PC-9 (cell line): ENCODE measurements around the gene PTCSC3. TPM values are rescaled to one million over a fixed set of nuclear protein-coding genes. Genes with fewer than 3 reads are reported as not detected.

Source experiments
- BruUV-seq: library from RNA; stranded (reverse); fragments of 400-500 nt; replicated peaks from 2 replicates; lab custom pipeline; 2021; lab: Mats Ljungman, UMichigan
- CTCF ChIA-PET: fragments of 300-600 bp; sonication (Branson Sonifier 250); formaldehyde crosslinking; loops from one replicate; lab custom pipeline; 2022; ENCODE audit warnings: antibody characterized with exemption; lab: Charles Lee
- POLR2A ChIA-PET: fragments of 300-600 bp; sonication (Branson Sonifier 250); formaldehyde crosslinking; loops from one replicate; lab custom pipeline; 2022; ENCODE audit warnings: antibody characterized with exemption; ENCODE audit not compliant: unreplicated experiment; lab: Charles Lee
- DNase-seq, 2 experiments: peaks; one replicate each; pipeline versions ENCODE4 v3.0.0 to v3.0.0-alpha.2; 2015 to 2022; ENCODE audit warnings: mixed read lengths in 1 of 2
- H2AFZ ChIP-seq: fragments of 200-600 bp; sonication (generic); 2 replicates; pipeline ENCODE4 v1.8.1; 2017; ENCODE audit warnings: antibody characterized with exemption
- H3F3A ChIP-seq: fragments of 200-600 bp; sonication (generic); 2 replicates; pipeline ENCODE4 v1.8.1; 2017; ENCODE audit warnings: antibody characterized with exemption, mild to moderate bottlenecking, low read depth; ENCODE audit not compliant: insufficient read depth
- H3K27ac ChIP-seq: fragments of 200-600 bp; sonication (generic); 2 replicates; pipeline ENCODE4 v1.6.1; 2016; ENCODE audit warnings: mixed run types
- H3K27me3 ChIP-seq: fragments of 200-600 bp; sonication (generic); 2 replicates; pipeline ENCODE4 v1.6.1; 2016; ENCODE audit warnings: low read depth, mixed run types; ENCODE audit not compliant: insufficient read depth
- H3K36me3 ChIP-seq: fragments of 200-600 bp; sonication (generic); 2 replicates; pipeline ENCODE4 v1.6.1; 2016; ENCODE audit warnings: low read depth, mixed run types
- H3K4me1 ChIP-seq: fragments of 200-600 bp; sonication (generic); replicated peaks from 2 replicates; pipeline ENCODE4 v1.6.1; 2016; ENCODE audit warnings: mixed run types; ENCODE audit not compliant: insufficient read depth
- H3K4me2 ChIP-seq: fragments of 200-600 bp; sonication (generic); 2 replicates; pipeline ENCODE4 v1.6.1; 2017; ENCODE audit warnings: mixed run types
- H3K4me3 ChIP-seq: fragments of 200-600 bp; sonication (generic); 2 replicates; pipeline ENCODE4 v1.6.1; 2016; ENCODE audit warnings: mixed run types
- H3K79me2 ChIP-seq: fragments of 200-600 bp; sonication (generic); 2 replicates; pipeline ENCODE4 v1.6.1; 2017; ENCODE audit warnings: low read depth, mixed run types
- H3K9me2 ChIP-seq: fragments of 200-600 bp; sonication (generic); 2 replicates; pipeline ENCODE4 v1.8.1; 2017; ENCODE audit warnings: mild to moderate bottlenecking; ENCODE audit not compliant: insufficient read depth
- H3K9me3 ChIP-seq: fragments of 200-600 bp; sonication (generic); 2 replicates; pipeline ENCODE4 v1.8.1; 2016; ENCODE audit warnings: low read depth; ENCODE audit not compliant: insufficient read depth
- H4K20me1 ChIP-seq: fragments of 200-600 bp; sonication (generic); 2 replicates; pipeline ENCODE4 v1.8.1; 2017; ENCODE audit not compliant: insufficient read depth
- EZH2 ChIP-seq: fragments of 200-600 bp; sonication (generic); IDR thresholded peaks from 2 replicates; pipeline ENCODE4 v1.8.0; 2017; ENCODE audit warnings: antibody characterized with exemption, low read depth
- intact Hi-C: fragments of 100-400 bp; cut with micrococcal nuclease; formaldehyde crosslinking; loops from one replicate; pipeline ENCODE4 v1.10.0; 2022; ENCODE audit not compliant: unreplicated experiment
- total RNA-seq: library from RNA; stranded (reverse); gene quantifications from 2 replicates; pipeline ENCODE4 v1.2.3, GENCODE V29; 2021
- TF ChIP-seq, protein P1 (sequence below): fragments of 200-600 bp; sonication (generic); conservative IDR thresholded peaks from 2 replicates; pipeline ENCODE4 v1.6.1; 2017; ENCODE audit warnings: mixed run types, antibody characterized with exemption, mild to moderate bottlenecking, moderate library complexity

PTCSC3 gene
- total RNA-seq, 1 experiment from 2014 or later, result not detected

DNA sequence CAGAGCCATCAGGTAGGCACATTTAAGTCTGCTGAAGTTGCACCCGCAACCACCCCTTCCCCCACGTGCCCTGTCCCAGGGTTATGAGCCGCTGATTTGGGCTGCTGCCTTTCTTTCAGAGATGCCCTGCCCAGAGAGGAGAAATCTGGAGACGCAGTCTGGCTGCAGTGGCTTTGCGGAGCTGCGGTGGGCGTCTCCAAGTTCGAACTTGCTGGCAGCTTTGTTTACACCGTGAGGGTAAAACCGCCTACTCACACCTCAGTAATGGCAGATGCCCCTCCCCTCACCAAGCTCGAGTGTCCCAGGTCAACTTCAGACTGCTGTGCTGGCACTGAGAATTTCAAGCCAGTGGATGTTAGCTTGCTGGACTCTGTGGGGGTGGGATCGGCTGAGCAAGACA is 14.7 kb downstream of the PTCSC3 start:
- Histone ChIP-seq H3K4me3 (peak overlapping the region; percentile 52), H3K27me3 (no peaks in the 10 kb centered on the region), H3K36me3 (no peaks in the 10 kb centered on the region), H2AFZ (peak overlapping the region; percentile 79), H3K4me2 (peak overlapping the region; percentile 74), H3K27ac (no peak overlapping the region), H3K9me3 (no peaks in the 10 kb centered on the region), H3F3A (no peaks in the 10 kb centered on the region), H3K79me2 (no peaks in the 10 kb centered on the region), H3K4me1 (no peaks in the 10 kb centered on the region), H3K9me2 (no peaks in the 10 kb centered on the region), H4K20me1 (no peaks in the 10 kb centered on the region)
- DNase-seq, result peak in 1 of 2 experiments; percentile 2
- intact Hi-C loops, result no loop called here
- ChIA-PET POLR2A (no interaction called here), CTCF (no interaction called here)
- BruUV-seq, result no TSS peak
- TF ChIP-seq EZH2, result no peak
- TF ChIP-seq, protein P1, sequence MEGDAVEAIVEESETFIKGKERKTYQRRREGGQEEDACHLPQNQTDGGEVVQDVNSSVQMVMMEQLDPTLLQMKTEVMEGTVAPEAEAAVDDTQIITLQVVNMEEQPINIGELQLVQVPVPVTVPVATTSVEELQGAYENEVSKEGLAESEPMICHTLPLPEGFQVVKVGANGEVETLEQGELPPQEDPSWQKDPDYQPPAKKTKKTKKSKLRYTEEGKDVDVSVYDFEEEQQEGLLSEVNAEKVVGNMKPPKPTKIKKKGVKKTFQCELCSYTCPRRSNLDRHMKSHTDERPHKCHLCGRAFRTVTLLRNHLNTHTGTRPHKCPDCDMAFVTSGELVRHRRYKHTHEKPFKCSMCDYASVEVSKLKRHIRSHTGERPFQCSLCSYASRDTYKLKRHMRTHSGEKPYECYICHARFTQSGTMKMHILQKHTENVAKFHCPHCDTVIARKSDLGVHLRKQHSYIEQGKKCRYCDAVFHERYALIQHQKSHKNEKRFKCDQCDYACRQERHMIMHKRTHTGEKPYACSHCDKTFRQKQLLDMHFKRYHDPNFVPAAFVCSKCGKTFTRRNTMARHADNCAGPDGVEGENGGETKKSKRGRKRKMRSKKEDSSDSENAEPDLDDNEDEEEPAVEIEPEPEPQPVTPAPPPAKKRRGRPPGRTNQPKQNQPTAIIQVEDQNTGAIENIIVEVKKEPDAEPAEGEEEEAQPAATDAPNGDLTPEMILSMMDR, result no peak

DNA sequence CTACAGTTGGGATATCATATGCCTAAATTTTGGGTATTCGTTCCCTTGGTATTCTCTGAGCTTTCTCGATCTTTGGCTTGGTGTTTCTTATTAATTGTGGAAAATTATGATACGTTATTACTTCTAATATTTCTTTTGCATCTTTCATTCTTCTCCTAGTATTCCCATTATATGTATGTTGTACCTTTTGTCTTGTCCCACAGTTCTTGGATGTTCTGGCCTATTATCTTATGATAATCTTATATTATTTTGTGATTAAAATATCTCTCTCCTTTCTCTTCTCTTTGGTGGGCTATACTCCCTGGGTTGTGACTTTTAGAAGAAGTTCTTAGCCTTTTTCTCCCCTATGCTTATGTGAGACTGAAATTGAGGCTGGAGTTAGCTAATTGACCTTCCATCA is 25.2 kb downstream of the PTCSC3 start:
- Histone ChIP-seq H3K9me3 (no peaks in the 10 kb centered on the region), H4K20me1 (no peaks in the 10 kb centered on the region), H3K4me2 (no peak overlapping the region), H2AFZ (no peak overlapping the region), H3K4me1 (no peaks in the 10 kb centered on the region), H3K27ac (no peak overlapping the region), H3K9me2 (no peaks in the 10 kb centered on the region), H3K79me2 (no peaks in the 10 kb centered on the region), H3F3A (no peaks in the 10 kb centered on the region), H3K27me3 (no peaks in the 10 kb centered on the region), H3K36me3 (no peaks in the 10 kb centered on the region), H3K4me3 (no peak overlapping the region)
- BruUV-seq, result no TSS peak
- DNase-seq, result no peak
- intact Hi-C loops, result no loop called here
- POLR2A ChIA-PET, result no interaction called here
- CTCF ChIA-PET, result no interaction called here
- TF ChIP-seq, protein P1, result no peak
- no peak for TF ChIP-seq EZH2

DNA sequence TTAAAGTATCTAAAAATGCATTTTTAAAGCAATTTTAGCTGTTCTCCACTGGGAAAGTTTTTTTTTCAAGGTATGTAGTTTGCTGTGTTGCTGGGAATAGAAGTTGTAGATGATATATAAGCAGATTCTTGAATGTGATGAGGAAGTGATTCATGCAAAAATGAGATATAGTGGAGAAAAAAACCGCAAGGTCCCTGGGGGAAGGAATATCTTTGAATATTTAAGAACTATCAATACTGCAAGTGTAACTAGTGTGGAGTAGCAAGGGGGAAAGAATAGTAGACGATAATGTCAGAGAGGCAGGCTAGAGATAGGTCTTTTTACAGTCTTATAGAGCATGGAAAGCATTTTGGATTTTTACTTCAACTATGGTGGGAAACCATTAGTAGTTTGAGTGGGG is 42.5 kb downstream of the PTCSC3 start:
- H2AFZ ChIP-seq, result no peak overlapping the region
- no peak overlapping the region for H3K4me3 ChIP-seq
- H3K9me2 ChIP-seq, result no peaks in the 10 kb centered on the region
- H3K27ac ChIP-seq, result no peak overlapping the region
- CTCF ChIA-PET, result no interaction called here
- no TSS peak for BruUV-seq
- POLR2A ChIA-PET, result no interaction called here
- H3F3A ChIP-seq, result no peaks in the 10 kb centered on the region
- no peaks in the 10 kb centered on the region for H3K27me3 ChIP-seq
- intact Hi-C loops, result no loop called here
- no peak overlapping the region for H3K4me2 ChIP-seq
- no peaks in the 10 kb centered on the region for H3K4me1 ChIP-seq
- no peaks in the 10 kb centered on the region for H4K20me1 ChIP-seq
- TF ChIP-seq, protein P1, result no peak
- no peak for TF ChIP-seq EZH2
- H3K79me2 ChIP-seq, result no peaks in the 10 kb centered on the region
- H3K36me3 ChIP-seq, result no peaks in the 10 kb centered on the region
- DNase-seq, result no peak
- H3K9me3 ChIP-seq, result no peaks in the 10 kb centered on the region
